SK-N-SH treated with all-trans-retinoic acid at 6 μM for 48 hours (cell line): ENCODE measurements around the gene TEX2.

Experiments used
- ATAC-seq: fragments of 200-7000 bp; cut with Tn5 transposase; 3 replicates; pipeline ENCODE4 v1.9.1; 2020; ENCODE audit warnings: mild to moderate bottlenecking, moderate library complexity
- ARNTL ChIP-seq: fragments of 450-650 bp; formaldehyde crosslinking; IDR thresholded peaks from 2 replicates; pipeline ENCODE4 v1.5.0; 2020; ENCODE audit warnings: low read depth, mild to moderate bottlenecking, moderate library complexity, borderline replicate concordance
- CSDC2 ChIP-seq: fragments of 250-450 bp; sonication (Bioruptor Pico); IDR thresholded peaks from 2 replicates; pipeline ENCODE4 v1.5.0; 2020; ENCODE audit warnings: mild to moderate bottlenecking, moderate library complexity
- GLIS3 ChIP-seq: fragments of 250-450 bp; sonication (Bioruptor Pico); IDR thresholded peaks from 2 replicates; pipeline ENCODE4 v1.5.0; 2020; ENCODE audit warnings: mild to moderate bottlenecking, moderate library complexity
- ISL1 ChIP-seq: fragments of 250-450 bp; sonication (Bioruptor Pico); IDR thresholded peaks from 2 replicates; pipeline ENCODE4 v2.1.2; 2022; ENCODE audit warnings: mild to moderate bottlenecking, moderate library complexity
- OSR1 ChIP-seq: fragments of 250-450 bp; sonication (Bioruptor Pico); IDR thresholded peaks from 2 replicates; pipeline ENCODE4 v1.8.0; 2022; ENCODE audit warnings: moderate library complexity, mild to moderate bottlenecking, inconsistent platforms
- PPARA ChIP-seq: fragments of 250-450 bp; sonication (Bioruptor Pico); IDR thresholded peaks from 2 replicates; pipeline ENCODE4 v1.5.0; 2020; ENCODE audit warnings: mild to moderate bottlenecking, borderline replicate concordance
- SNAI2 ChIP-seq: fragments of 250-450 bp; sonication (Bioruptor Pico); IDR thresholded peaks from 2 replicates; pipeline ENCODE4 v1.5.0; 2020; ENCODE audit warnings: mild to moderate bottlenecking, moderate library complexity
- TCF4 ChIP-seq: fragments of 250-450 bp; sonication (Bioruptor Pico); IDR thresholded peaks from 2 replicates; pipeline ENCODE4 v1.8.0; 2021; ENCODE audit warnings: mild to moderate bottlenecking, moderate library complexity, borderline replicate concordance
- ZFP3 ChIP-seq: fragments of 250-450 bp; sonication (Bioruptor Pico); IDR thresholded peaks from 2 replicates; pipeline ENCODE4 v1.5.0; 2020; ENCODE audit warnings: mild to moderate bottlenecking, moderate library complexity
- ZFP30 ChIP-seq: fragments of 450-650 bp; formaldehyde crosslinking; IDR thresholded peaks from 2 replicates; pipeline ENCODE4 v1.5.0; 2022; ENCODE audit warnings: mild to moderate bottlenecking, moderate library complexity
- ZNF565 ChIP-seq: fragments of 450-650 bp; formaldehyde crosslinking; conservative IDR thresholded peaks from 2 replicates; pipeline ENCODE4 v1.5.0; 2020; ENCODE audit warnings: low read depth, mild to moderate bottlenecking, moderate library complexity
- ZNF70 ChIP-seq: fragments of 450-650 bp; formaldehyde crosslinking; IDR thresholded peaks from 2 replicates; pipeline ENCODE4 v1.5.0; 2020; ENCODE audit warnings: mild to moderate bottlenecking, moderate library complexity
- TF ChIP-seq, protein P1 (sequence below): fragments of 250-450 bp; sonication (Bioruptor Pico); IDR thresholded peaks from 2 replicates; pipeline ENCODE4 v1.5.1; 2021; ENCODE audit warnings: mild to moderate bottlenecking, moderate library complexity
- TF ChIP-seq, protein P2 (sequence below): fragments of 250-450 bp; sonication (Bioruptor Pico); IDR thresholded peaks from 2 replicates; pipeline ENCODE4 v1.5.0; 2020; ENCODE audit warnings: mild to moderate bottlenecking, moderate library complexity
- TF ChIP-seq, protein P3 (sequence below): fragments of 250-450 bp; sonication (Bioruptor Pico); IDR thresholded peaks from 2 replicates; pipeline ENCODE4 v1.8.0; 2021; ENCODE audit warnings: low read depth, mild to moderate bottlenecking, moderate library complexity, borderline replicate concordance
- TF ChIP-seq, protein P4 (sequence below): fragments of 250-450 bp; sonication (Bioruptor Pico); IDR thresholded peaks from 2 replicates; pipeline ENCODE4 v1.5.1; 2020; ENCODE audit warnings: low read depth, mild to moderate bottlenecking, moderate library complexity

Gene TEX2

DNA sequence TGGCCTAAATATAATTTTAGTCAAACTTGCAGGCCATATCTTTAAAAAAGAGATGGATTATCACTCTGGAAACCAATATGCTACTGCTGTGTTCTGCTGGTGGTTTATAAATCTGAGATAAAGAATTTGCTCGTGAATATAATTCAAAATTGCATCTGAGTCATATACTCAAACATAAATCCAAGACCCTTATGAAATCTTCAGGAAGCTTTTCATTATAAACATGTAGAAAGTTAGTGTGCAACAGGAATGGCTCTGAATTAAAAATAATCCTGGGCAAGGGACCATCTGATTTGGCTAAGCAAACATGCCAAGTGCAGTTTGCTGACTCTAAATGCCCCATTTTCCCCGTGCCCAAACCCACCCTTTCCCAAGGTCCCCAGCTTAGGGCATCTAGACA, 57.3 kb downstream of the TEX2 start:
- no peak for ATAC-seq
- no peak for TF ChIP-seq PPARA (CRISPR knock-in tag)
- no peak for TF ChIP-seq GLIS3 (CRISPR knock-in tag)
- TF ChIP-seq ZNF70 = no peak
- TF ChIP-seq CSDC2 (CRISPR knock-in tag) = no peak
- TF ChIP-seq, protein P1, sequence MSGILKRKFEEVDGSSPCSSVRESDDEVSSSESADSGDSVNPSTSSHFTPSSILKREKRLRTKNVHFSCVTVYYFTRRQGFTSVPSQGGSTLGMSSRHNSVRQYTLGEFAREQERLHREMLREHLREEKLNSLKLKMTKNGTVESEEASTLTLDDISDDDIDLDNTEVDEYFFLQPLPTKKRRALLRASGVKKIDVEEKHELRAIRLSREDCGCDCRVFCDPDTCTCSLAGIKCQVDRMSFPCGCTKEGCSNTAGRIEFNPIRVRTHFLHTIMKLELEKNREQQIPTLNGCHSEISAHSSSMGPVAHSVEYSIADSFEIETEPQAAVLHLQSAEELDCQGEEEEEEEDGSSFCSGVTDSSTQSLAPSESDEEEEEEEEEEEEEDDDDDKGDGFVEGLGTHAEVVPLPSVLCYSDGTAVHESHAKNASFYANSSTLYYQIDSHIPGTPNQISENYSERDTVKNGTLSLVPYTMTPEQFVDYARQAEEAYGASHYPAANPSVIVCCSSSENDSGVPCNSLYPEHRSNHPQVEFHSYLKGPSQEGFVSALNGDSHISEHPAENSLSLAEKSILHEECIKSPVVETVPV (CRISPR knock-in tag) = no peak
- no peak for TF ChIP-seq TCF4
- no peak for TF ChIP-seq ZNF565 (CRISPR knock-in tag)
- TF ChIP-seq ISL1 (CRISPR knock-in tag) = no peak
- TF ChIP-seq, protein P2, sequence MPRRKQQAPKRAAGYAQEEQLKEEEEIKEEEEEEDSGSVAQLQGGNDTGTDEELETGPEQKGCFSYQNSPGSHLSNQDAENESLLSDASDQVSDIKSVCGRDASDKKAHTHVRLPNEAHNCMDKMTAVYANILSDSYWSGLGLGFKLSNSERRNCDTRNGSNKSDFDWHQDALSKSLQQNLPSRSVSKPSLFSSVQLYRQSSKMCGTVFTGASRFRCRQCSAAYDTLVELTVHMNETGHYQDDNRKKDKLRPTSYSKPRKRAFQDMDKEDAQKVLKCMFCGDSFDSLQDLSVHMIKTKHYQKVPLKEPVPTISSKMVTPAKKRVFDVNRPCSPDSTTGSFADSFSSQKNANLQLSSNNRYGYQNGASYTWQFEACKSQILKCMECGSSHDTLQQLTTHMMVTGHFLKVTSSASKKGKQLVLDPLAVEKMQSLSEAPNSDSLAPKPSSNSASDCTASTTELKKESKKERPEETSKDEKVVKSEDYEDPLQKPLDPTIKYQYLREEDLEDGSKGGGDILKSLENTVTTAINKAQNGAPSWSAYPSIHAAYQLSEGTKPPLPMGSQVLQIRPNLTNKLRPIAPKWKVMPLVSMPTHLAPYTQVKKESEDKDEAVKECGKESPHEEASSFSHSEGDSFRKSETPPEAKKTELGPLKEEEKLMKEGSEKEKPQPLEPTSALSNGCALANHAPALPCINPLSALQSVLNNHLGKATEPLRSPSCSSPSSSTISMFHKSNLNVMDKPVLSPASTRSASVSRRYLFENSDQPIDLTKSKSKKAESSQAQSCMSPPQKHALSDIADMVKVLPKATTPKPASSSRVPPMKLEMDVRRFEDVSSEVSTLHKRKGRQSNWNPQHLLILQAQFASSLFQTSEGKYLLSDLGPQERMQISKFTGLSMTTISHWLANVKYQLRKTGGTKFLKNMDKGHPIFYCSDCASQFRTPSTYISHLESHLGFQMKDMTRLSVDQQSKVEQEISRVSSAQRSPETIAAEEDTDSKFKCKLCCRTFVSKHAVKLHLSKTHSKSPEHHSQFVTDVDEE (CRISPR knock-in tag) = no peak

DNA sequence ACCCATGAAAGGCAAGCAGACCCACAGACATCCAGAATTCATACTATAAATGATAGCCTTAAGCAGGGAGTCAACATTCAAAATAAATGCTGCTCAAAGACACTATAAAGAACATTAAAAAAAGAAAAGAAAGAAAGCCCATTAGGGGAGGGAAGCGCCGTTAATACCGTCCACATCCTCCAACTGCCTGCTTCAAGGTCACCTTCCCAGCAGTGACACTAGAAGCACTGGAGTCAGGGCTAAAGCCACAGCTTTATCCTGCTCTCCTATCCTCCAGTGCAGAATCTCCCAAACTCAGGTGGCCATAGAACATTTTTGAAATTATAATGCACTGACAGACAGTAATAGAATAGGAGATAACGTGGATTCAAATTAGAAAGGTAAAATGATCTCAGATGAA, 59.4 kb downstream of the TEX2 start:
- ATAC-seq = no peak
- TF ChIP-seq, protein P3, sequence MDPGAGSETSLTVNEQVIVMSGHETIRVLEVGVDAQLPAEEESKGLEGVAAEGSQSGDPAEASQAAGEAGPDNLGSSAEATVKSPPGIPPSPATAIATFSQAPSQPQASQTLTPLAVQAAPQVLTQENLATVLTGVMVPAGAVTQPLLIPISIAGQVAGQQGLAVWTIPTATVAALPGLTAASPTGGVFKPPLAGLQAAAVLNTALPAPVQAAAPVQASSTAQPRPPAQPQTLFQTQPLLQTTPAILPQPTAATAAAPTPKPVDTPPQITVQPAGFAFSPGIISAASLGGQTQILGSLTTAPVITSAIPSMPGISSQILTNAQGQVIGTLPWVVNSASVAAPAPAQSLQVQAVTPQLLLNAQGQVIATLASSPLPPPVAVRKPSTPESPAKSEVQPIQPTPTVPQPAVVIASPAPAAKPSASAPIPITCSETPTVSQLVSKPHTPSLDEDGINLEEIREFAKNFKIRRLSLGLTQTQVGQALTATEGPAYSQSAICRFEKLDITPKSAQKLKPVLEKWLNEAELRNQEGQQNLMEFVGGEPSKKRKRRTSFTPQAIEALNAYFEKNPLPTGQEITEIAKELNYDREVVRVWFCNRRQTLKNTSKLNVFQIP = no peak
- TF ChIP-seq SNAI2 (CRISPR knock-in tag) = no peak
- TF ChIP-seq ARNTL = no peak
- TF ChIP-seq PPARA (CRISPR knock-in tag) = no peak
- no peak for TF ChIP-seq ISL1 (CRISPR knock-in tag)
- TF ChIP-seq, protein P1 (CRISPR knock-in tag) = no peak

DNA sequence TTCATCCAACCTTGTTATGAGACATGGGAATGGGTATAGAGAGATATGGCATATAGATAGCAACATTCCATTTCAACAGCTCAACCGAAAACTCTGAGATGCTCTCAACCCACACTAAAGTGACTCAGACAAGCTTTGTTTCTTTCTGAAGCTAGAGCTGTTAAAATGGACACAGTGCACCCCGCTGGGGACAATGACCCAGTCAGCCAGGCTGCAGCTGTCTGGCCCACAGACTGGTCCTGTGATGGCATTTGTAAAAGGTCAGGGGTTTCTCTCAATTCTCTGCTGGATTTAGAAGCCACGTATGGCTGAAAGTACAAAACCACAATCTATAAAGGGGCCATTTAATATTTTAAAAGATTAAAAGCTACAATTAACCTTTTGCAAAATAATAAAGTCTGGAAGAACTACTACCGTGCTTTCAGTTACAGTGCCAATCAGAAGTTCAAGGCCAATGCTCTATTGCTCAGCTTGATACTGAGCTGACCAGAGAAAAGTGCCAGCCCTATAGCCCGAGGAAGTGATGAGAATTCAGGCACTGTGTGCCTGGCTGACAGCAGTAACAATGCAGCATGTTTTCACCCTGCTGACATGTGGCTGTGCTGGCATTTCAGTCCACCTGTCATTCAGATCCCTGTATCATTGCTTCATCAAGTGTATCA, 60.2 kb downstream of the TEX2 start:
- TF ChIP-seq ISL1 (CRISPR knock-in tag) = peak; percentile 44; the same call in 1 of the 2 replicates
- TF ChIP-seq, protein P3 = no peak
- TF ChIP-seq, protein P1 (CRISPR knock-in tag) = no peak
- no peak for TF ChIP-seq OSR1
- no peak for TF ChIP-seq PPARA (CRISPR knock-in tag)
- TF ChIP-seq ZFP3 (CRISPR knock-in tag) = 0 out of 2 replicates have a peak, but pooled peaks have one; percentile 49
- TF ChIP-seq, protein P4, sequence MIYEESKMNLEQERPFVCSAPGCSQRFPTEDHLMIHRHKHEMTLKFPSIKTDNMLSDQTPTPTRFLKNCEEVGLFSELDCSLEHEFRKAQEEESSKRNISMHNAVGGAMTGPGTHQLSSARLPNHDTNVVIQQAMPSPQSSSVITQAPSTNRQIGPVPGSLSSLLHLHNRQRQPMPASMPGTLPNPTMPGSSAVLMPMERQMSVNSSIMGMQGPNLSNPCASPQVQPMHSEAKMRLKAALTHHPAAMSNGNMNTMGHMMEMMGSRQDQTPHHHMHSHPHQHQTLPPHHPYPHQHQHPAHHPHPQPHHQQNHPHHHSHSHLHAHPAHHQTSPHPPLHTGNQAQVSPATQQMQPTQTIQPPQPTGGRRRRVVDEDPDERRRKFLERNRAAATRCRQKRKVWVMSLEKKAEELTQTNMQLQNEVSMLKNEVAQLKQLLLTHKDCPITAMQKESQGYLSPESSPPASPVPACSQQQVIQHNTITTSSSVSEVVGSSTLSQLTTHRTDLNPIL = no peak
- TF ChIP-seq, protein P2 (CRISPR knock-in tag) = no peak
- 0 out of 2 replicates have a peak, but pooled peaks have one; percentile 16 for TF ChIP-seq CSDC2 (CRISPR knock-in tag)
- TF ChIP-seq ZFP30 (CRISPR knock-in tag) = no peak
- TF ChIP-seq SNAI2 (CRISPR knock-in tag) = no peak
- TF ChIP-seq ZNF565 (CRISPR knock-in tag) = no peak
- no peak for TF ChIP-seq TCF4

More for the DNA sequence above, 60.2 kb downstream of the TEX2 start:
- ATAC-seq = peak; percentile 91
